Stimulated activated CD4-positive, alpha-beta T cell treated with anti-CD3 and anti-CD28 coated beads, TNF-alpha, amount 100 ng/mL, for 4 hours (primary cell): Measurements from ENCODE around the gene LRG1.
A peak's percentile ranks its signal among the peaks of the same experiment; 100 is the strongest.
"Not testable (repeated sequence)": the region's sequence is repeated elsewhere in the genome, so short reads cannot be mapped to it uniquely, and the experiment has no call there.

Experiments
- DNase-seq, 3 experiments: peaks; one replicate each; pipeline ENCODE4 v3.0.0-alpha.2; 2020; ENCODE audit warnings: low read depth in 3 of 3

The LRG1 gene

GRCh38 chr19:4529924-4530522 is 9.8 kb downstream of the LRG1 start:
- DNase-seq: no peak

GRCh38 chr19:4528843-4529242 is 11.0 kb downstream of the LRG1 start:
- no peak for DNase-seq

GRCh38 chr19:4527377-4527776 is 12.5 kb downstream of the LRG1 start:
- not testable (repeated sequence) for DNase-seq

- DNase-seq: no peak
These were observed 14.3 kb downstream of the LRG1 start for GRCh38 chr19:4525563-4526002.

- peak; percentile 39 to 52 (median 48) for DNase-seq
These were observed 14.9 kb downstream of the LRG1 start for GRCh38 chr19:4524808-4525562.

- DNase-seq: no peak
These were observed 16.3 kb downstream of the LRG1 start for GRCh38 chr19:4523306-4524110.

GRCh38 chr19:4522291-4523002 is 17.4 kb downstream of the LRG1 start:
- no peak for DNase-seq

GRCh38 chr19:4521888-4522242 is 18.0 kb downstream of the LRG1 start:
- no peak for DNase-seq

- DNase-seq: no peak
These were observed 18.5 kb downstream of the LRG1 start for GRCh38 chr19:4521170-4521887.

- DNase-seq: no peak
These were observed 20.1 kb downstream of the LRG1 start for GRCh38 chr19:4519521-4520277.

GRCh38 chr19:4519172-4519496 is 20.7 kb downstream of the LRG1 start:
- no peak for DNase-seq

GRCh38 chr19:4518345-4519171 is 21.3 kb downstream of the LRG1 start, which contains the start of gene PLIN4:
Gene PLIN4, minus strand, starts transcription at chr19:4518486. Its CDS starts 214 bp downstream, at chr19:4518272.
- no peak for DNase-seq

GRCh38 chr19:4517451-4518057 is 22.3 kb downstream of the LRG1 start:
- no peak for DNase-seq

GRCh38 chr19:4516939-4517300 is 22.9 kb downstream of the LRG1 start:
- DNase-seq: no peak

GRCh38 chr19:4516199-4516938 is 23.5 kb downstream of the LRG1 start:
- no peak for DNase-seq

- DNase-seq: no peak
These were observed 24.1 kb downstream of the LRG1 start for GRCh38 chr19:4515732-4516131.

- DNase-seq: no peak
These were observed 26.6 kb downstream of the LRG1 start for GRCh38 chr19:4513248-4513647.

GRCh38 chr19:4512070-4512469 is 27.8 kb downstream of the LRG1 start:
- DNase-seq: no peak
